Measurements from ENCODE around the gene TET1. TPM values are rescaled to one million over a fixed set of nuclear protein-coding genes. Genes with fewer than 3 reads are reported as not detected.
"Not testable (repeated sequence)": the region's sequence is repeated elsewhere in the genome, so short reads cannot be mapped to it uniquely, and the experiment has no call there.

Gene TET1
- total RNA-seq, 1 donor from 2014 or later: 20.4 TPM

DNA sequence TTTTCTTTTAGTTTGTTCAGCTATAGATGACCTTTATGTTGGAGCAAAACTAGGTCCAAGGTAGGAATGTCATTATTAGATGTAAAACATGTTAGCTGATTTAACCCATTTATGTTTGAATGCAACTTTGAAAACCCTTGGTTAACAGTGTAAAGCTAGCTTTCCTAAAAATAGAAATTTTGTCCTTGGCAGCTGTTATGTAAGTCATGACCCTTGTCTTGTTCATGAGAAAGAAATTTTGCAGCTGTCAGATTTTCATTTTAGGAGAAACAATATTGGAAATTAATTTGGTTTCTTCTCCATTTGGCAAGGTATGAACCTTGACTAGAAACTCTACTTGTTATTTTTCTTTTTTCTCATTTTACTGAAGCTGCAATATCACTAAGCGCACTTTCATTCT is 137.0 kb downstream of the TET1 start:
- H3K27ac Mint-ChIP-seq (ENCODE audit: unreplicated experiment): no peak overlapping the region
- no peak for DNase-seq (ENCODE audit: extremely low spot score, unreplicated experiment)

DNA sequence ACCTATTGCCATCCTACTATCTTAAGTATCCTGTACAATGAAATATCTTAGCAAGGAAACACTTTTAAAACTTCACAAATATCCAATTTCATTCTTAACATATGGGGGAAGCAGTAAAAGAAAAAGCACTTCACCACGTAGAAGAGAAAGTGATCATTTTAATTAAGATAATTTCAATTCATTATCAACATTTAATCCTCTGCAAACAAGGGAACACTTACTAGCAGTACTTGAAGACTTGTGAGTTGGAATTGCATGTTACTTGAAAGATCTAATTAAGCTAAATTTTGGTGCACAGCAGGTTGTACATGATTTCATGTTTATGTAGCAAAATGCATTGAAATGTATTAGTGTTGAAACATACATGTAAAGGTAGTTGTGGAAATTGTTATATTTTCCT is 140.1 kb downstream of the TET1 start:
- TF ChIP-seq, protein P1, sequence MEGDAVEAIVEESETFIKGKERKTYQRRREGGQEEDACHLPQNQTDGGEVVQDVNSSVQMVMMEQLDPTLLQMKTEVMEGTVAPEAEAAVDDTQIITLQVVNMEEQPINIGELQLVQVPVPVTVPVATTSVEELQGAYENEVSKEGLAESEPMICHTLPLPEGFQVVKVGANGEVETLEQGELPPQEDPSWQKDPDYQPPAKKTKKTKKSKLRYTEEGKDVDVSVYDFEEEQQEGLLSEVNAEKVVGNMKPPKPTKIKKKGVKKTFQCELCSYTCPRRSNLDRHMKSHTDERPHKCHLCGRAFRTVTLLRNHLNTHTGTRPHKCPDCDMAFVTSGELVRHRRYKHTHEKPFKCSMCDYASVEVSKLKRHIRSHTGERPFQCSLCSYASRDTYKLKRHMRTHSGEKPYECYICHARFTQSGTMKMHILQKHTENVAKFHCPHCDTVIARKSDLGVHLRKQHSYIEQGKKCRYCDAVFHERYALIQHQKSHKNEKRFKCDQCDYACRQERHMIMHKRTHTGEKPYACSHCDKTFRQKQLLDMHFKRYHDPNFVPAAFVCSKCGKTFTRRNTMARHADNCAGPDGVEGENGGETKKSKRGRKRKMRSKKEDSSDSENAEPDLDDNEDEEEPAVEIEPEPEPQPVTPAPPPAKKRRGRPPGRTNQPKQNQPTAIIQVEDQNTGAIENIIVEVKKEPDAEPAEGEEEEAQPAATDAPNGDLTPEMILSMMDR (IDR thresholded peaks at IDR 0.05): no peak
- no peak for DNase-seq (ENCODE audit: extremely low spot score, unreplicated experiment)
- Mint-ChIP-seq H3K27ac (ENCODE audit: unreplicated experiment) (no peak overlapping the region), H3K36me3 (ENCODE audit: unreplicated experiment) (peaks cover 2% of the 10 kb centered on the region), H3K27me3 (ENCODE audit: unreplicated experiment) (no peaks in the 10 kb centered on the region), H3K4me3 (ENCODE audit: unreplicated experiment) (no peak overlapping the region), H3K4me1 (ENCODE audit: unreplicated experiment) (peaks cover 8% of the 10 kb centered on the region), H3K9me3 (ENCODE audit: unreplicated experiment) (no peaks in the 10 kb centered on the region)

More for the DNA sequence above, 137.0 kb downstream of the TET1 start:
- no peaks in the 10 kb centered on the region for H3K9me3 Mint-ChIP-seq (ENCODE audit: unreplicated experiment)
- no peak overlapping the region for H3K4me3 Mint-ChIP-seq (ENCODE audit: unreplicated experiment)
- H3K36me3 Mint-ChIP-seq (ENCODE audit: unreplicated experiment): peaks cover 13% of the 10 kb centered on the region
- H3K27me3 Mint-ChIP-seq (ENCODE audit: unreplicated experiment): no peaks in the 10 kb centered on the region
- peaks cover 8% of the 10 kb centered on the region for H3K4me1 Mint-ChIP-seq (ENCODE audit: unreplicated experiment)
- TF ChIP-seq, protein P1 (IDR thresholded peaks at IDR 0.05): no peak

DNA sequence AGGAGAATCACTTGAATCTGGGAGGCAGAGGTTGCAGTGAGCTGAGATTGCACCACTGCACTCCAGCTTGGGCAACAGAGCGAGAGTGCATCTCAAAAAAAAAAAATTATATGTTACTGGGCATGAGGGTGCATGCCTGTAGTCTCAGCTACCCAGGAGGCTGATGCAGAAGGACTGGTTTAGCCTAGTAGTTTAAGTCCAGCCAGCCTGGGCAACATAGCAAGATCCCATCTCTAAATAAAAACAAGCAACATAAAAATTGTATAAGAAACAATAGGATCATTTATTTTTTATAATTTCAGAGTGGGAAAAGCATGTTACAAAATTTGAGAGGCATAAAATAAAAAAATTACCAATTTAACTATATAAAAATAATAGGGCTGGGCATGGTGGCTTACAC is 145.4 kb downstream of the TET1 start:
- Mint-ChIP-seq H3K4me3 (ENCODE audit: unreplicated experiment) (no peak overlapping the region), H3K27ac (ENCODE audit: unreplicated experiment) (no peak overlapping the region), H3K27me3 (ENCODE audit: unreplicated experiment) (no peaks in the 10 kb centered on the region), H3K9me3 (ENCODE audit: unreplicated experiment) (no peaks in the 10 kb centered on the region), H3K36me3 (ENCODE audit: unreplicated experiment) (no peaks in the 10 kb centered on the region), H3K4me1 (ENCODE audit: unreplicated experiment) (no peaks in the 10 kb centered on the region)
- TF ChIP-seq, protein P1 (IDR thresholded peaks at IDR 0.05): no peak
- DNase-seq (ENCODE audit: extremely low spot score, unreplicated experiment): no peak

DNA sequence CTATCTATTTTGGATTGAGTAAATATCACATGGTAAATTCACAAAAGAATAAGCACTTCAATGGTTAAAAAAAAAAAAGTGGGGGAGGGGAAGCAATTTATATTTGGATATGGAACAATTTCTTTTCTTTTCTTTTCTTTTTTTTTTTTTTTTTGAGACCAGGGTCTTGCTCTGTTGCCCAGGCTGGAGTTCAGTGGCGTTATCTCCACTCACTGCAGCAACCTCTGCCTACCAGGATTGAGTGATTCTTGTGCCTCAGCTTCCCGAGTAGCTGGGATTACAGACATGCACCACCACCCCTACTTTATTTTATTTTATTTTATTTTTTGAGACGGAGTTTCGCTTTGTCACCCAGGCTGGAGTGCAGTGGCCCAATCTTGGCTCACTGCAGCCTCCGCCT is 148.8 kb downstream of the TET1 start:
- H3K4me3 Mint-ChIP-seq (ENCODE audit: unreplicated experiment); H3K27ac Mint-ChIP-seq (ENCODE audit: unreplicated experiment); H3K4me1 Mint-ChIP-seq (ENCODE audit: unreplicated experiment); H3K27me3 Mint-ChIP-seq (ENCODE audit: unreplicated experiment); H3K9me3 Mint-ChIP-seq (ENCODE audit: unreplicated experiment); H3K36me3 Mint-ChIP-seq (ENCODE audit: unreplicated experiment); DNase-seq (ENCODE audit: extremely low spot score, unreplicated experiment): not testable (repeated sequence)

DNA sequence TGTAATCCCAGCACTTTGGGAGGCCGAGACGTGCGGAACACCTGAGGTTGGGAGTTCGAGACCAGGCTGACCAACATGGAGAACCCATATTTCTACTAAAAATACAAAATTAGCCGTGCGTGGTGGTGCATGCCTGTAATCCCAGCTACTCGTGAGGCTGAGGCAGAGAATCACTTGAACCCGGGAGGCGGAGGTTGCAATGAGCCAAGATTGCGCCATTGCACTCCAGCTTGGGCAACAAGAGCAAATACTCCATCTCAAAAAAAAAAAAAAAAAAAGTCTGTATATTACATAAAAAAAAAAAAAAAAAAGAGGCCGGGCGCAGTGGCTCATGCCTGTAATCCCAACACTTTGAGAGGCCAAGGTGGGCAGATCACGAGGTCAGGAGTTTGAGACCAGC is 152.9 kb downstream of the TET1 start:
- H3K4me3 Mint-ChIP-seq (ENCODE audit: unreplicated experiment); H3K27ac Mint-ChIP-seq (ENCODE audit: unreplicated experiment); H3K4me1 Mint-ChIP-seq (ENCODE audit: unreplicated experiment); H3K9me3 Mint-ChIP-seq (ENCODE audit: unreplicated experiment); DNase-seq (ENCODE audit: extremely low spot score, unreplicated experiment); H3K27me3 Mint-ChIP-seq (ENCODE audit: unreplicated experiment); H3K36me3 Mint-ChIP-seq (ENCODE audit: unreplicated experiment): not testable (repeated sequence)

DNA sequence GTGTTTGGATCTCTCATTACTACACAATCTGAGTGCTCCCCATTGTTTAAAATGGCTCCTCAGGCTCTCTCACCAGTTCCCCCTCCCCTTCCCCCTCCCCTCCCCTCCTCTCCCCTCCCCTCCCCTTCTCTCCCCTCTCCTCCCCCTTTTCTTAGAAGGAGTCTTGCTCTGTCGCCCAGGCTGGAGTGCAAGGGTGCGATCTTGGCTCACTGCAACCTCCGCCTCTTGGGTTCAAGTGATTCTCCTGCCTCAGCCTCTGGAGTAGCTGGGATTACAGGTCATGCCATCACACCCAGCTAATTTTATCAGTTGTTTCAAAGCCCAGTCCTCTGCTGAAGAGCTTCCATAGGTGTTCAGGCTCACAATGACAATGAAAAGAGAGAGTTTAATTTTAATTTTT is 157.3 kb downstream of the TET1 start:
- TF ChIP-seq, protein P1 (IDR thresholded peaks at IDR 0.05): no peak
- no peak overlapping the region for H3K27ac Mint-ChIP-seq (ENCODE audit: unreplicated experiment)
- H3K36me3 Mint-ChIP-seq (ENCODE audit: unreplicated experiment): peaks cover 2% of the 10 kb centered on the region
- no peaks in the 10 kb centered on the region for H3K27me3 Mint-ChIP-seq (ENCODE audit: unreplicated experiment)
- H3K4me3 Mint-ChIP-seq (ENCODE audit: unreplicated experiment): no peak overlapping the region
- no peaks in the 10 kb centered on the region for H3K9me3 Mint-ChIP-seq (ENCODE audit: unreplicated experiment)
- peaks cover 8% of the 10 kb centered on the region for H3K4me1 Mint-ChIP-seq (ENCODE audit: unreplicated experiment)
- no peak for DNase-seq (ENCODE audit: extremely low spot score, unreplicated experiment)

Data from osteocyte (in vitro differentiated cells).